ENCODE results near the gene LCN15.

LCN15 gene

DNA sequence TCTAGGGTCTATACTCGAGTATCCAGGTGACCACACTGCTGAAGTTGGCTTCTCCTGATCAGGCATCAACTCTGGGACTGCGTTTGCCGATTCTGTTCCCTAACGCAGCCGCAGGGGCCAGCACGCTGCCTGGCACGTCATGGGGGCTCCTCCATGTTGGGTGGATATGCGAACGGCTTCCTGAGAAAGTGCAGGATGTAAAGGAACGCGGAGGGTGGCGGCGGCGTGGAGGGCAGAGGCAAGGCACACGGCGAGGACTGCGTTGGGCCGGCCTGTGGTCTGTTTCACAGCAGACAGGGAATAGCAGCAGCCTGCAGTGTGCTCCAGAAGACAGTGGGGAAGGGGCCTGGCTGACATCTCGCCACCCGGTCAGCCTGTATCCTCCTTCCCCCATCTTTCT is 25.4 kb downstream of the LCN15 start:
- no peak for DNase-seq

DNA sequence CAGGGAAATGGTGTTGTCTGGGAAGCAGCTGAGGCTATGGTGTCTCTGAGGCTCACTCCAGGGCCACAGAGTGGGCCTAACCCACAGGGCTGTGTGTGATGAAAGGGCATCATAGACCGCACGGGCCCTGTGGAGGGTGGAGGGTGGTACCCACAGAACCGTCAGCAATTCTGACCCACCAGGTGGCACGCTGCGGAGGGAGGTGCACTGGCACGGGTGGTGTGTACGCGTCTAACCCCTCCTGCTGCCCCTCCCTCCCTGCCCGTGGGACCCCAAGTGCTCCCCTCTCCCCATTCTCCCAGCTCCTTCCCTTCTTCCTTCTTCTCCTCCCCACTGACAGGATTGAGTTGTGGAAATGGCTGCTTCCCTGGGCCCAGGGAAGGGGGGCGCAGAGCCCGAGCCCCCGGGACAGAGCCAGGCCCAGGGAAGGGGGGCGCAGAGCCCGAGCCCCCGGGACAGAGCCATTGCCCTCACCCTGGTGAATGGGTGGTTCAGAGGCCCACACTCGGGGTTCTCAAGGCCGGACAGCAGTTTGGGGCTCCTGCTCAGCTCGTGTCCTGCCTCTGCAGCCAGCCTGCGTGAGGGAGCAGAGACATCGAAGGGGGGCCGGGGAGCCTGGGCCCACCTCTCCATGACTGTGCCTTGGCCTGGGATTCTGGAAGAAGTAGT is 28.4 kb downstream of the LCN15 start:
- no peak for DNase-seq

DNA sequence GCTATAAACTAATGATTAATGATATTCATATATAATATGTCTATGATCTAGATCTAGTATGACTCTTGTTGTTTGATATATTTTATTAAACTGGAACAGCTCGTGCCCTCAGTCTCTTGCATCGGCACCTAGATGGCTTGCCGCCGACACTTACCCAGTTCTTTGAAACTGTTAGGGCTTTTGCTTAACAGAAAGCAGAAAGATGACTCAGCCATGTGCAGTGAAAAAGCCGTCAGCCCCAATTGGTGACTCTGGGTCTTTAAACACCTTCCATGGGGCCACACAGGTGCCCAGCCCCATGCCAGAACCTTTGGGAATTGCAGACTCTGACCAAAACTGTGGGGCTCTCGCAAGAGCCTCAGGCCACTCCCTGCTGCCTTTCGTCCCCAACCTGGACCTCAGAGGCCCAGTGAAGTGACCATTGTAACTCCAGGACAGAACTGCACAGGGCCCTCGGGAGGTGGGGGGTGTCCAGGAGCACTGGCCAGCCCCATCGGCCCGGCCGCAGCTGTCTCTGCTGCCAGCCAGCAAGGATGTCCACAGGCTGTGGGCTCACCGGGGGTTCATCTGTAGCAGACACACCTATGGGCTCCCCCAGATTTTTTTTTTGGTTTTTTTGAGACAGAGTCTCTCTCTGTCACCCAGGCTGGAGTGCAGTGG is 29.4 kb downstream of the LCN15 start:
- DNase-seq, result no peak

DNA sequence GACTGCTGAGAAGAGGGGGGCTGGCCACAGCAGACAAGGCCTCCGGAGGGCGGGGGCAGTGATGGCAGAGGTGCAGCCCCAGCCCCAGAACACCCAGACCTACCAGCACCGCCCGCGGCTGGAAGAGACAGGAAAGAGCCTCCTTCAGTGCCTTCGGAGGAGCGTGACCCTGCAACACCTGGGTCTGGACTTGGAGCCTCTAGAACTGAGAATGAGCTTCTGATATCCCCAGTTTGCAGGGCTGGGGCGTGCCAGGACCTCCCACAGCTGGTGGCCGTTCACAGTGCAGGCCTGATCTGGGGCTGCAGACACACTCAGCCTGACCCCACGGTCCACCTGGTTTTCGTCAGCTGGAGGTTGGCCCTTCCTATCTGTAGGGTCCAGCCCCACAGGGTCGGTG is 30.7 kb downstream of the LCN15 start:
- no peak for DNase-seq

DNA sequence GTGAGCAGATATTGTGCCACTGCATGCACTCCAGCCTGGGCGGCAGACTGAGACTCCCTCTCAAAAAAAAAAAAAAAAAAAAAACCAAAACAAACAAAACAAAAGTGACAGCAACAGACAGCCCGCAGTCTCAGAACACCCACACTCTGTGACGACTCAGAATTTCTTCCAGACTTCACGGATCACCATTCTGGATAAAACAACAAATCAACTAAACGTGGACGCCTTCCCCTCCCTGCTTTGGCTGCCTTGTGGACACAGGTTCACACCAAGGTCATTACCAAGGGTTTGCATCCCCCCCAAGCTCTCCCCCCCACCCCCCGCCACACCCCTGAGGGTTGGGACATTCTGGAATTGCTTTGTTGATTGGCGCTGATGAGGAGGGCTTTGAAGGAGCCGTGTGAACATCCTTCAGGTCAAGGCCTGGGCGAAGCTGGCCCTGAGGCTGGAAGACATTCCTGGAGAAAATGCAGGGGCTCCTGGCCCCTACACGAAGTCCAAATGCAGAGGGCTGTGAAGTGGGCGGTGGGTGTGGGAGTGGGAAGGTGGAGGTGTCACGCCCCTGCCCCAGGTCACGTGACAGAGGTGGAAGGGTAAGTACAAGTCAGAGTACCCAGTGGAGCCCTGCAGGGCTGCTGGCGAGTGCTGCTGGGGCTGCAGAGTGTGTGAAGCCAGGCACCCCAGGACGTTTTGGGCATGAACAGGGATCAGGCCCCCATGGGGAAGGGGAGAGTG is 31.7 kb downstream of the LCN15 start:
- DNase-seq, result no peak

DNA sequence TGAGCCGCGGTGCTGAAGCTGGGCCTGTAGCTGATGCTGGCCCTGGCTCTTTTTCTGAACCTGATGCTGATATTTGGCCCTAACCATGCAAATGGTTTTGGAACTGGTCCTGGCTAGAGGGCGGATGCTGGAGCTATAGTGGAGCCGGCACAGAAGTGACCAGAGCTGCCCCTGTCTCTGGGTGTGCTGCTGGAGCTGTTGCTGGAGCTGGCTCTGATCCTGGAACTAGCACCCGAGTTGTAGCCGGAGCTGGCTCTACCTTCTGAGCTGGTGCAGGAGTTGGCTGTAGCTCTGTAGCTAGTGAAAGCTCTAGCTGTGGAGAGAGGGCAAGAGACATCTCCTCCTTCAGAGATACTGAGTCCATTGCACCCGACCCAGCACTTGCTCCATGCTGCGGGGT is 34.4 kb downstream of the LCN15 start:
- DNase-seq, result no peak

DNA sequence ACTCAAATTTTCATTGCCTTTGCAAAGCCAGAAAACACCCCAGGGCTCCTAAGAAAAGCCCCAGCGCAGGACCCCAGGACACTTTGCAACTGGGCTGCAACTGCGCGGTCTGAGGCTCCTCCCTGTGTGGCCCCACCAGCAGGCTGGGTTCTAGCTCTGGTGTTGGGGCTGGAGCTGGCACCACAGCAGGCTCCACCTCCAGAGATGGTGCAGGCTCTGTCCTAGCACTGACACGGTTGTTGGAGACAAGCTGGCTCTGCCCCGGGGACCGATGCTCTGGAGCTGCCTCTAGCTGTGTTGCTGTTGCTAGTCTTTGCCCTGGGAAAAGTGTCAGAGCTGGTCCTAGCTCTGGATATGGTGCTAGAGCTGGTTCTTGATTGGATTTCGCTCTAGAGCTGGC is 35.2 kb downstream of the LCN15 start:
- no peak for DNase-seq

DNA sequence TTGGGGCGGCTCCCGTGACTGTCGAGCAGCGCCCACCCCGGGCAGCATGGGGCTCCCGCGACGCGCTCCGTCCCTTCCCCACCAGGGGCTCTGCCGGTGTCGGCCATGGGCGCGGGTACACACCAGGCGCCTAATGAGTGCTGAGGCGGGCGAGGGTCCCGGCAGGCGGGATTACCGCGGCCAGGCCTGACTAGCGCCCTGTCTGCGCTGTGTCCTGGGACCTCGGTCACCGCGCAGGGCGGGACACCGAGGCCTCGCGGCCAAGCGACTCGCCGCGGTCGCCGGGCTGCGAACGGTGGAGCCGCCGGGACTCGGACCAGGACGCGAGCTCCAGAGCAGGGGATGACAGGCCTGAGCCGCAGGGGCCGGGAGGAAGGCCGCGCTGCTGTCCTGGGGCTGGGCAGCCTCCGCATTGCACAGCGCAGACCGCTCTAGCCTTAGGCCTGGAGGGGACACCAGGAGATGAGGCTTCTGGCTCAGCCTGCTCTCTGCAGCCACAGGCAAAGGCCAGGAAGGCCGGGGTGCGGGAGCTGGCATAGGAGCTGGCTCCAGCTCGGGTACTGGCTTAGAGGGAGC is 35.7 kb downstream of the LCN15 start:
- DNase-seq, result no peak

DNA sequence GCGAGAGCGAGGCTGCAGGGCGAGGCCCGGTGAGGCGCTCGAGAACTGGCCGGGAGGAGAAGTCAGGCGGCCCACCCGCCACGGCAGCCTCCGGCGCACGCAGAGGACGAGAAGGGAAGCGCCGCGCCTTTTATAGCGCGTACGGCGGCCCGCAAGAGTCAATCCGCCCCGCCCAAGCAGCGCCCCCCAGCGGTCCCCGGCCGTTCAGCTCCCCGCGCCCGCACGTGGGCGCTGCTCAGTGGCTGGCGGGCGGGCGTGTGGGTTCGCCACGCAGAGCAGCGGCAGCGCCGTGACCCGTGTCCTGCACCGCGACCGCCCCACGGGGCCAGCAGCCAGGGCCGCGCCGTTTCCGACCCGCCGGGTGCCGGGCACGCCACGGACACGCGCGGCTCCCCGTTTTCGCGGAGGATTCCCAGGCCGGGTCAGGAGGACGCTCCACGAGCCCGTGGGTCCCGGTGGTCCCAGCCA is 36.2 kb downstream of the LCN15 start:
- DNase-seq, result peak; percentile 48

DNA sequence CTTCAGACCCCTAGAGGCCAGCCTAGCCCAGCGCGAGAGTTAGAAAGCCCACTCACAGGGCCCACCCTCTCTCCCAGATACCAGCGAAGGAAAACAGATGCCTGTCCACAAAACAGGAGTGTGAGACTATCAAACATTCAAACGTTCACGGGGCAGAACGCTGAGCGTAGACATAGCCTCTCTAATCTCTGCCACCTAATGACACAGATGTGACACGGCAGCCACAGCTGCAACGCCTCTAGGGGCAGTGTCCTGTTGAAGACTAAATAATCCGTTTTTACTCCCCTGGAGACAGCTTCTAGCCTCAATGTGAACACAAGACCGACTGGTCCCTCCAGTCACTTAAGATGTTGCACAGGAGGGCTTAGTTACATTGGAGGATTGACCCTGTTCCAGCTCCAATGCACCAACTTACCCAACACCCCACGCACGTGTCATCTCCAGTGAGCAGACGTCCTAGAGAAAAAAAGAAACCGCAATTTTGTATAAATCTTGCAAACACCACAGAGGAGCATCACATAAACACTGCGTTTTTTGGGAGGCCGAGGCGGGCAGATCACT is 37.6 kb downstream of the LCN15 start:
- no peak for DNase-seq

DNA sequence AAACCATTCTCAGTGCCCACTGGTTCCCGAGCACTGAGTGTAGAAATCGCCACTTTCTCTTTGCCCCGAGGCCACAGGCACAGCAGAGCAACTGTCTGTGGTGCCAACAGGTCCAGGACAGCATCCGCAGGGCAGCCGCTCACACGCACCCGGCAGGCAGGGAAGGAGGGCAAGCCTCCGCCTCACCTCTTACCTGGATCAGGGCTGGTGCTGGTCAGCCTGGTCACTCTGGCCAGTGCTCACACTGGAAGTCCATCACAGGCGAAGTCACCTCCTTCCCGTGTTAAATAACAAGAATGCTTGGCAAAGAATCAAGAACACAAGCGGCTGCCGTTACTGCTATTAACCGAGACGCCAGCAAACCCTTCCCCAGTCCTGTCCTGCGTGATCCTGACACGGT is 38.2 kb downstream of the LCN15 start:
- no peak for DNase-seq

DNA sequence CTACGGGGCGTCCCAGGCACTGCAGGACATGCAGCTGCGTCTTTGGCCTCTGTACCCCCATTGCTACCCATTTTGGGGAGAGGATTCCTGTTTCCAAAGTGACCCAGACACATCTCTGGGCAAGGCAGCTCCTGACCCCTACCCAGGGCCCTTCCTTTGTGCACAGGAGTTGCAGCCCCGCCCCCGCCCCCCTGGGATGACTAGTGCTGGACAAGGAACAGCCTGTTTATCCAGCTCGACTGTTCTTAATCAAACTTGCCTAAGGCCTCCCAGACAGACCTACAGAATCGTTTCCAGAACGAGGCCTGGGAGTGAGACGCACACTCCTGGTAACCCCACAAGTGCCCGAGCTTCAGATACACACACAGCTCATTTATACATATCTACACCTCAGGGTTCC is 38.7 kb downstream of the LCN15 start:
- peak; percentile 41 for DNase-seq

DNA sequence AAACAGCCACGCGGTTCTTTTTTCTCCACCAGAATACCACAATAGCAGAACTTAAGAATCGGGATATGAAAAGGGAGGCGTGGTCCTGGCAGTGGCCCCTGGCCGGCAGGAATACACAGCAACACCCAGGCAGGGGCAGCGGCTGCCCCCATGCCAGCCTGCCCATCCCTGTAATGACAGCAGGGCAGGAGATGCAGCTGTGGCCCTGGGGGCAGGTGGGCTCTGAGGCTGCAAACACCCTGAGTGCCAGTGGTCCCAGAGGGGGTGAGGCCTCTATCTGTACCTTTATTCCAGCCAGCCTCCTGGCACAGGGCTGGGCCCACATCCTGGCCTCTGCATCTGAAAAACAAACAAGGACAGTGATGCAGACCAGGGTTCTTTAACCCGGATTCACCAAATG is 39.5 kb downstream of the LCN15 start:
- DNase-seq, result no peak

DNA sequence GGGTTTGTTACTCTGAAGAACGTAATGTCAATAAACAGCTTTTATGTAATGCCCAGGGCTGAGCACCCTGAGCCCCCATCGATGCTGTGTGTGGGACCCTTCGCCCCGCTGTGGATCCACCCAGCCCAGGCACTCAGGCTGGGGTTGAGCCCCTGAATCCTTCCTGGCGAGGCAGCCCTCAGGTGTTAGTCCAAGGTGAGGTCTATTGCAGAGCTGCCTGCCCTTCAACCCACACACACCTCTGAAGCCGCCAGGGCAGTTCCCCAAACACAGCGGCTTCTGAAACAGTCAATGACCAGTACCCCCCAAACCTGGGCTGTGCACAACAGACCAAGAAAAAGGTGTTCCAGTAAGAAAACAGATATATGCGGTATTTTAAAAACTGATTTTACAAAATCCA is 40.3 kb downstream of the LCN15 start:
- no peak for DNase-seq

DNA sequence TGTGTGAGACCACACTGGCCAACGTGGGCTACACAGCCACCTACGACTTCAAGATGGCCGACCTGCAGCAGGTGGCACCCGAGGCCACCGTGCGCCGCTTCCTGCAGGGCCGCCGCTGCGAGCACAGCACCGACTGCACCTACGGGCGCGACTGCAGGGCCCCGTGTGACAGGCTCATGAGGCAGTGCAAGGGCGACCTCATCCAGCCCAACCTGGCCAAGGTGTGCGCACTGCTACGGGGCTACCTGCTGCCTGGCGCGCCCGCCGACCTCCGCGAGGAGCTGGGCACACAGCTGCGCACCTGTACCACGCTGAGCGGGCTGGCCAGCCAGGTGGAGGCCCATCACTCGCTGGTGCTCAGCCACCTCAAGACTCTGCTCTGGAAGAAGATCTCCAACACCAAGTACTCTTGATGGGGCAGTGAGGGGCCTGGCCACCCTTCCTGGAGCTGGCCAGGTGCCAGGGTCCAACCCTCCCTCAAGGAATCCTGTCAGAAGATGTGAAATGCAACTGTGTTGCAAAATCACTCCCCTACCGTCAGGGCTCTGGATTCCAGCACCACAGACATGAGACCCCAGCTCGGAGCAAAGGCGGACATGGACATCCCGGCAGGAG is 40.8 kb downstream of the LCN15 start:
- DNase-seq, result no peak

DNA sequence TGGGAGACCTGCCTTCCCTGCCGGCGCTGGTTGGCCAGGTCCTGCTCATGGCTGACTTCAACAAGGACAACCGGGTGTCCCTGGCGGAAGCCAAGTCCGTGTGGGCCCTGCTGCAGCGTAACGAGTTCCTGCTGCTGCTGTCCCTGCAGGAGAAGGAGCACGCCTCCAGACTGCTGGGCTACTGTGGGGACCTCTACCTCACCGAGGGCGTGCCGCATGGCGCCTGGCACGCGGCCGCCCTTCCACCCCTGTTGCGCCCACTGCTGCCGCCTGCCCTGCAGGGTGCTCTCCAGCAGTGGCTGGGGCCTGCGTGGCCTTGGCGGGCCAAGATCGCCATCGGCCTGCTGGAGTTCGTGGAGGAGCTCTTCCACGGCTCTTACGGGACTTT is 41.4 kb downstream of the LCN15 start:
- no peak for DNase-seq

DNA sequence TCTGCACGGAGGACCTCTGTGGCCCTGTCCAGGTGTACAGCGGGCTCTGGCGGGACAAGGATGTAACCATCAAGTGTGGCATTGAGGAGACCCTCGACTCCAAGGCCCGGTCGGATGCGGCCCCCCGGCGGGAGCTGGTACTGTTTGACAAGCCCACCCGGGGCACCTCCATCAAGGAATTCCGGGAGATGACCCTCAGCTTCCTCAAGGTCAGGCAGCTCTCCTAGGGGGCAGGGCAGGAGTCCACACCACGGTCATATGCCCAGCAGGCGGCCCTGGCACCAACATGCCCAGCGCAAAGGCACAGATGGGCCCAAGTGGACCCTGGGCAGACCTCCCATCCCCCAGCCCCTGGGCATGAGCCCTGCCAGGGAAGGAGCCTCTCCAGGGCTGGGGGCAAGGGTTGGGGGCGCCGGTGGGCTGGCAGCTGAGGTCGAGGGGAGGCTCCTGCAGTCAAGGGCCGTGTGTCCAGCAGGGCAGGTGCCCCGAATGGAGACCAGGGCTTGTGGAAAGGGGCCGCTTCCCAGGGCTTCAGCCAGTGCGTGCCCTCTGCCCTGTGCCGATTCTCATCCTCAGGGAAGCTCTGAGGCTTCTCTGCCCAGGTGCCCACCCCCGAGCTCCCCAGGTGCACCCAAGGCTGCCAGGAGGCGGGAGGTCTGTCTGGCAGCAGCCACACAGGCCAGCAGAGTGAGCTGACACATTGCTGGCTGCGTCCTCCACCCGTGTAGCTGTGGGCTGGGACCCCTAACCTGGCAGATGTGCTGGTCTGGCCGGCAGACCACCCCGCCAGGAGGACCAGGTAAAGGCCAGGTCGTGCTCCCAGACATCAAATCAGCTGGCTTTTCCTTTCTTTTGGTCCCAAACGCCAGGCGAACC is 42.0 kb downstream of the LCN15 start:
- DNase-seq, result no peak

DNA sequence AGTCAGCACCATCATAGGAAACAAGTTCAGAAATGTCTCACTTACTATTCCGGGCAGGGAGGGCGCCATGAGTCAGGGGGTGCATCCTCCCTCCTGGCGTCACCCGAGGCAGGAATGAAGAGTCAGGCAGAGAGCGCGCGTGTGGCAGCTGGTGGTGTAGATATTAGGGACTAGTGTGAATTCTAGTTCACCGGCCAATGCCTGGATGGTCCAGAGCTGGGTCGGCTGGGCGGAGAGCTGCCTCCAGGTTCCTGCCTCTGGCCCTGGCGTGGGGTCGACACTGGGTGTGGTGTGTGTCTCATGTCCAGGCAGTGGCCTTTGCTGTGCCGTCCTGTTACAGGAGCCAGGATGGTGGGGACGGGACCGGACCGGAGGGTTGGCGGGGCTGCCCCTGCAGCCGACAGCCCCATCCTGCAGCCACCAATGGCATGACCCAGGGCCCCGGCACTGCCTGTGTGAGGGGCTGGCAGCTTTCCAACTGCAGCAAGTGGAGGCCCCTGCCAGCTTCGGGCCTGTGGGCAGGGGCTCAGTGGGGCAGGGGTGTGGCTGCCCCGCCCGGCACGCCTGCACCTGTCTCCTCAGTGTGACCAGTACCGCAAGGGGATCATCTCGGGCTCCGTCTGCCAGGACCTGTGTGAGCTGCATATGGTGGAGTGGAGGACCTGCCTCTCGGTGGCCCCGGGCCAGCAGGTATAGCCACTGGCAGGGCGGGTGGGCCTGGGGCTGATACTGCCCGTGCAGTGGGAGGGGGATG is 42.8 kb downstream of the LCN15 start:
- no peak for DNase-seq

DNA sequence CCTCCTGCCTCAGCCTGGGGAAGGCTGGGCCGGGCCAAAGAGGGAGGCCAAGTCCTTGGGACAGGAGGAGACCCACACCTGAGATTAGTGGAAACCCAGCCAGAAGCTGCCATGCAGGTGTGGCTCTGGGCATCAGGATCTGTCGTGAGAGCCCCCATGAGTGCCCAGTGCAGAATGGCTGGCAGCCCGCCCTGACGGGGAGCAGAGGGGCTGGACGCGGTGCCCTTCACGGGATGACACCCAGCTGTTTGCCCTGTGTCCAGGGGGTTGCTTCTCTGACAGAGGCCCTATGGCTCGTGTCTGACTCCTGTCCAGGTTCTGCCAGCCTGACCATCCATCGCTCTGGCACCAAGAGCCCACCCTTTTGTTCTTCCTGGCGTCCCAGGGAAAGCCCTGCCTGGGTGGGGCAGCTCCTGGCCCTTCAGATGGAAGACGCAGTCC is 43.4 kb downstream of the LCN15 start:
- no peak for DNase-seq

DNA sequence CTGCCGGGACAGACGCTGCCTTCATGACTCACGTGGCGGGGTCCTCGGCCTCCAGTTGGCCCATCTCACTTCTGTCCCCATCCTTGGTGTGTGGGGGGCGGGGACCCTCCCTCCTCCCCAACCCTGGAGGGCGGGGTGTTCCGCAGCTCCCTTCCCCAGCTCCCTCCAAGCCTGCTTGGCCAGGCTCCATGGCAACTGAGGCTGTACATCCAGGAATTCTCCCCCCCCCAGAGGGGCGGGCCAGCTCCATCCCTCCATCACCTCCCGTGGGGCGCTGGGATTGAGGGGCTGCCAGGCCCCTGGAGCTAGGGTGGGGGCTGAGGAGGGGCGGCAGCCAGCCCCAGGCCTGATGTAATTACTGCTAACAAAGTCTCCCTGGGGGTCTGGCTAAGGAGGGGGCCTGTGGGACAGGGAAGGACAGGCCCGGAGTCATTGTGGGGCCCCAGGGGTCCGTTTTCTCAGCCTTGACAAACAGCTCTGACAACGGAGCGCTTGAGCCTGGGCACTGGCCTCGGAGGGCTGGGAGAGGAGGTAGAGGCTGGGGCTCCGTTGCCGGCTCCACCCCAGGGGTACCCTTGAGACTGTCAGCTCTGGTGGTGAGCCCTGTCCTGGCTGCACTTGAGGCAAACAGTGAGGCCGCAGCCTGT is 43.9 kb downstream of the LCN15 start:
- no peak for DNase-seq
